GM19452 (cell line): Measurements from ENCODE around the gene MICA.
"Not testable (repeated sequence)": the region's sequence is repeated elsewhere in the genome, so short reads cannot be mapped to it uniquely, and the experiment has no call there.

ENCODE experiments used
- ATAC-seq: cut with Tn5 transposase; IDR thresholded peaks from one replicate; pipeline ENCODE4 v1.9.1; 2021; ENCODE audit not compliant: unreplicated experiment

Gene MICA

GRCh38 chr6:31403283-31404060 lies at the start of gene MICA:
Gene MICA (plus strand): TSS chr6:31403595. CDS start chr6:31403633, 38 bp downstream.
- peak; percentile 42 for ATAC-seq

GRCh38 chr6:31354158-31354863 lies 49.1 kb upstream of the MICA start:
- no peak for ATAC-seq

- ATAC-seq: no peak
Observed at GRCh38 chr6:31354864-31355582, 48.4 kb upstream of the MICA start.

GRCh38 chr6:31355583-31355948 lies 47.8 kb upstream of the MICA start:
- ATAC-seq: no peak

GRCh38 chr6:31356216-31356945 lies 47.0 kb upstream of the MICA start:
- peak; percentile 17 for ATAC-seq

GRCh38 chr6:31356946-31357466 lies 46.4 kb upstream of the MICA start, which contains the start of gene HLA-B:
Gene HLA-B (minus strand): TSS chr6:31357179. CDS start chr6:31357158, 21 bp downstream.
- peak; percentile 73 for ATAC-seq

GRCh38 chr6:31357886-31358285 lies 45.5 kb upstream of the MICA start:
- ATAC-seq: no peak

GRCh38 chr6:31358302-31358701 lies 45.1 kb upstream of the MICA start:
- ATAC-seq: no peak

GRCh38 chr6:31359581-31359980 lies 43.8 kb upstream of the MICA start:
- ATAC-seq: no peak

- no peak for ATAC-seq
Observed at GRCh38 chr6:31362751-31363150, 40.6 kb upstream of the MICA start.

- ATAC-seq: no peak
Observed at GRCh38 chr6:31363811-31364210, 39.6 kb upstream of the MICA start.

- ATAC-seq: no peak
Observed at GRCh38 chr6:31365864-31366263, 37.5 kb upstream of the MICA start.

- ATAC-seq: peak; percentile 64
Observed at GRCh38 chr6:31366693-31367470, 36.5 kb upstream of the MICA start.

- ATAC-seq: no peak
Observed at GRCh38 chr6:31368461-31368860, 34.9 kb upstream of the MICA start.

GRCh38 chr6:31374118-31374517 lies 29.3 kb upstream of the MICA start:
- not testable (repeated sequence) for ATAC-seq

GRCh38 chr6:31375699-31376098 lies 27.7 kb upstream of the MICA start:
- no peak for ATAC-seq

GRCh38 chr6:31377029-31377428 lies 26.4 kb upstream of the MICA start:
- ATAC-seq: no peak

GRCh38 chr6:31378062-31378720 lies 25.2 kb upstream of the MICA start:
- ATAC-seq: no peak

- no peak for ATAC-seq
Observed at GRCh38 chr6:31378721-31379103, 24.7 kb upstream of the MICA start.

- ATAC-seq: no peak
Observed at GRCh38 chr6:31379850-31380249, 23.5 kb upstream of the MICA start.
